DOHH2 (cell line): ENCODE data around the gene LMTK2.

Experiments used
- H3F3A ChIP-seq: fragments of 200-600 bp; sonication (generic), shearing (Covaris generic); 2 replicates; pipeline ENCODE4 v1.6.0; 2016; ENCODE audit warnings: antibody characterized with exemption, mild to moderate bottlenecking; ENCODE audit not compliant: control insufficient read depth, insufficient read depth
- H3K27ac ChIP-seq: fragments of 200-600 bp; sonication (generic); 2 replicates; pipeline ENCODE4 v1.5.1; 2014; ENCODE audit warnings: low read depth, mild to moderate bottlenecking, low read length, moderate library complexity
- H3K27me3 ChIP-seq: fragments of 200-600 bp; sonication (generic); 2 replicates; pipeline ENCODE4 v1.6.1; 2014; ENCODE audit warnings: mild to moderate bottlenecking, low read length, mixed read lengths; ENCODE audit not compliant: control insufficient read depth
- H3K36me3 ChIP-seq: fragments of 200-600 bp; sonication (generic); 2 replicates; pipeline ENCODE4 v1.6.1; 2014; ENCODE audit warnings: mild to moderate bottlenecking, low read length, moderate library complexity, mixed read lengths; ENCODE audit not compliant: control insufficient read depth
- H3K4me1 ChIP-seq: fragments of 200-600 bp; sonication (generic); 2 replicates; pipeline ENCODE4 v1.6.1; 2014; ENCODE audit warnings: mild to moderate bottlenecking, low read length, mixed read lengths; ENCODE audit not compliant: control insufficient read depth
- H3K4me2 ChIP-seq: fragments of 200-600 bp; sonication (generic); 2 replicates; pipeline ENCODE4 v1.6.0; 2014; ENCODE audit warnings: mild to moderate bottlenecking, low read length, moderate library complexity
- H3K4me3 ChIP-seq: fragments of 200-600 bp; sonication (generic); 2 replicates; pipeline ENCODE4 v1.5.1; 2014; ENCODE audit warnings: mild to moderate bottlenecking, low read length, mixed read lengths
- H3K79me2 ChIP-seq: fragments of 200-600 bp; sonication (generic); 2 replicates; pipeline ENCODE4 v1.6.1; 2014; ENCODE audit warnings: mild to moderate bottlenecking, low read length, mixed read lengths; ENCODE audit not compliant: control insufficient read depth
- H3K9me2 ChIP-seq: fragments of 200-600 bp; sonication (generic); replicated peaks from 2 replicates; pipeline ENCODE4 v1.6.1; 2014; ENCODE audit warnings: mild to moderate bottlenecking, low read length, mixed read lengths; ENCODE audit not compliant: control insufficient read depth
- H3K9me3 ChIP-seq: fragments of 200-600 bp; sonication (generic); 2 replicates; pipeline ENCODE4 v1.6.1; 2014; ENCODE audit warnings: antibody characterized with exemption, low read length, mixed read lengths; ENCODE audit not compliant: control insufficient read depth, insufficient read depth
- H4K20me1 ChIP-seq: fragments of 200-600 bp; sonication (generic); 2 replicates; pipeline ENCODE4 v1.6.0; 2014; ENCODE audit warnings: low read depth, mild to moderate bottlenecking, antibody characterized with exemption, low read length, moderate library complexity; ENCODE audit not compliant: control insufficient read depth, insufficient read depth
- EZH2phosphoT487 ChIP-seq: fragments of 200-600 bp; sonication (generic); IDR thresholded peaks from 2 replicates; pipeline ENCODE4 v1.6.1; 2017; ENCODE audit warnings: borderline replicate concordance, mild to moderate bottlenecking, antibody characterized with exemption, low read length, moderate library complexity, mixed read lengths
- TF ChIP-seq, protein P1 (sequence below): fragments of 200-600 bp; sonication (generic); IDR thresholded peaks from one replicate; pipeline ENCODE4 v1.5.1; 2014; ENCODE audit warnings: antibody characterized with exemption, mild to moderate bottlenecking, low read depth, low read length; ENCODE audit not compliant: poor library complexity, severe bottlenecking

Gene LMTK2

DNA sequence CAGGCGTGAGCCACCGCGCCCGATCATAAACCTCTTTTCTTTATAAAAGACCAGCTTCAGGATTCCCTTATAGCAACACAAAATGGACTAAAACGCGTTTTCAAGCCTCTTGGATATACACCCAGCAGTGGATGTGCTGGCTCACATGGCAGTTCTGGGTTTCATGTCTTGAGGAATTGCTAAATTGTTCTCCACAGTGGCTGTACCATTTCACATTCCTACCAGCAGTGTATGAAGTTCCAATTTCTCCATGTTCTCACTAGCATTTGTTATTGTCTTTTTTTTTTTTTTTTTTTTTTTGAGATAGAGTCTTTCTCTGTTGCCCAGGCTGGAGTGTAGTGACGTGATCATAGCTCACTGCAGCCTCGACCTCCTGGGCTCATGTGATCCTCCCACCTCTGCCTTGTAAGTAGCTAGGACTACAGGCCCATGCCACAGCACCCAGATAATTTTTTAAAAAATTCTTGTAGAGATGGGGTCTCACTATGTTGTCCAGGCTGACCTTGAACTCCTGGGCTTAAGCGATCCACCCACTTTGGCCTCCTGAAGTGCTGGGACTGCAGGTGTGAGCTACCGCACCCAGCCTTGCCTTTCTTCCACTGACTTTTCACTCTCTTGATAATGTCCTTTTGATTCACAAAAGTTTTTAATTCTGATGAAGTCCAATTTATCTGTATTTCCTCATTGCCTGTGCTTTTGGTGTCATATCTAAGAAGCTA, 127.9 kb downstream of the LMTK2 start:
- Histone ChIP-seq H3K27ac (no peak overlapping the region), H3K27me3 (no peaks in the 10 kb centered on the region), H3K4me3 (no peak overlapping the region), H3K4me1 (no peaks in the 10 kb centered on the region), H4K20me1 (peaks cover 6% of the 10 kb centered on the region; the same call in 1 of the 2 replicates), H3F3A (0 out of 2 replicates have a peak, but pooled peaks cover 4% of the 10 kb centered on the region), H3K4me2 (no peak overlapping the region), H3K9me3 (no peaks in the 10 kb centered on the region), H3K79me2 (no peaks in the 10 kb centered on the region), H3K36me3 (no peaks in the 10 kb centered on the region), H3K9me2 (no peaks in the 10 kb centered on the region)
- no peak for TF ChIP-seq EZH2phosphoT487
- TF ChIP-seq, protein P1, sequence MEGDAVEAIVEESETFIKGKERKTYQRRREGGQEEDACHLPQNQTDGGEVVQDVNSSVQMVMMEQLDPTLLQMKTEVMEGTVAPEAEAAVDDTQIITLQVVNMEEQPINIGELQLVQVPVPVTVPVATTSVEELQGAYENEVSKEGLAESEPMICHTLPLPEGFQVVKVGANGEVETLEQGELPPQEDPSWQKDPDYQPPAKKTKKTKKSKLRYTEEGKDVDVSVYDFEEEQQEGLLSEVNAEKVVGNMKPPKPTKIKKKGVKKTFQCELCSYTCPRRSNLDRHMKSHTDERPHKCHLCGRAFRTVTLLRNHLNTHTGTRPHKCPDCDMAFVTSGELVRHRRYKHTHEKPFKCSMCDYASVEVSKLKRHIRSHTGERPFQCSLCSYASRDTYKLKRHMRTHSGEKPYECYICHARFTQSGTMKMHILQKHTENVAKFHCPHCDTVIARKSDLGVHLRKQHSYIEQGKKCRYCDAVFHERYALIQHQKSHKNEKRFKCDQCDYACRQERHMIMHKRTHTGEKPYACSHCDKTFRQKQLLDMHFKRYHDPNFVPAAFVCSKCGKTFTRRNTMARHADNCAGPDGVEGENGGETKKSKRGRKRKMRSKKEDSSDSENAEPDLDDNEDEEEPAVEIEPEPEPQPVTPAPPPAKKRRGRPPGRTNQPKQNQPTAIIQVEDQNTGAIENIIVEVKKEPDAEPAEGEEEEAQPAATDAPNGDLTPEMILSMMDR = no peak

DNA sequence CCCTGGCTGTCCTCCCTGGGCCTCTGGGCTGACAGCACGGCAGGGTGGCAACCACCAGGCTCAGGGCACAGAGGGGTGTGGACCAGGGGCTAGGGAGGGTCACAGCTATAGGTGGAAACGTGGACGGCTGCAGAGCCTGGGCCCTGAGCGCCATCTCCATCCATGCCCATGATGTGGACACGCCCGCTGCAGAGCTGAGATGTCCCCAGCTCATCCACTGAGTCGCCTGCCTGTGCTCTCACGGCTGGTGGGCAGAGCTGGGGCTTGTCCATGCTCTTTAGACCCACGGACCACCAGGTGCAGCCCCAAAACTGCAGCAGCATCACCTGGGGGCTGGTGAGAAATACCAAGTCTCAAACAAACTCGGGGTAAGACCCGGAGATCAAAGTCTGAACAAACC, 129.2 kb downstream of the LMTK2 start:
- Histone ChIP-seq H3K4me1 (no peaks in the 10 kb centered on the region), H3K9me2 (no peaks in the 10 kb centered on the region), H3K36me3 (no peaks in the 10 kb centered on the region), H4K20me1 (peaks cover 6% of the 10 kb centered on the region; the same call in 1 of the 2 replicates), H3K4me3 (no peak overlapping the region), H3F3A (0 out of 2 replicates have a peak, but pooled peaks cover 4% of the 10 kb centered on the region), H3K27me3 (no peaks in the 10 kb centered on the region), H3K9me3 (no peaks in the 10 kb centered on the region), H3K79me2 (no peaks in the 10 kb centered on the region), H3K4me2 (no peak overlapping the region), H3K27ac (no peak overlapping the region)
- TF ChIP-seq, protein P1 = no peak
- no peak for TF ChIP-seq EZH2phosphoT487

DNA sequence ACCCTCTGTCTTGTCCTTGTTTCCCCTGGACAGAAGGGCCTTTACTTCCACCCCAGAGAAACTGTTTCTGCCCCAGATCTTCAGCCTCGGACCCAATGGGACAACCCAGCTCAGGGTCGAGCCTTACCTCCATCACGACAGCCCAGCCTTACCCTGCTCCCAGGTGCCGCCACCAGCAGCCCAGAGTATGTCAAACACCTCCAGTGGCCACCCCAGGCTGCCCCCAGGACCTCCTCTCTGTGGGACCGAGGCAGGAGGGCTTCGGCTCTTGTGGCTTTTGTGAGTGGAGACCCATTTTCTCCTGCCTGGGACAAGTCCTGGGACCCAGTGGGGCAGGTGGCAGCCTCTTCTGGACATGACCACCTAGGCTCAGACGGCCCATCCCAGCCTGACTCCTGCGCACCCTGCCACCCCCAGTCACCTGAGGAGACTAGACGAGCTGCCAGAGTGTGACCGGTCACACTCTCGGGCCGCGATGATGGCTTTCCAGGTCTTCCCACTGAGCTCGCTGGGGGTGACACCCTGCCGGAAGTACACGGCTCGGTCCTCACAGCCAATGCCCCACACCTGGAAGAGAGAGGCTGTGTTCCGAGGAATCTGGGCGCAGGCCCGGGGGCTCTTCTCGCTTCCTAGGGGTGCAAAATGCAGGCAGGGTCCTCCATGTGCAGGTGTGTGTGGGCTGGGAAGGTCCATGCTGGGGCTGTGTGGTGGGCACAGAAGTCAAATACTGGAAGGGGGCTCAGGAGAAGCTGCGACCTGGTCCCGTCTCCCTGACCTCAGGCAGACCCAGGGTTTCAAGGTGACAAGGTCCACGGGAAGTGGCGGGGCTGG, 129.9 kb downstream of the LMTK2 start:
- H3K4me1 ChIP-seq = no peaks in the 10 kb centered on the region
- peaks cover 12% of the 10 kb centered on the region for H4K20me1 ChIP-seq
- no peak overlapping the region for H3K27ac ChIP-seq
- no peak for TF ChIP-seq EZH2phosphoT487
- TF ChIP-seq, protein P1 = no peak
- H3F3A ChIP-seq = 0 out of 2 replicates have a peak, but pooled peaks cover 4% of the 10 kb centered on the region
- no peak overlapping the region for H3K4me3 ChIP-seq
- H3K9me3 ChIP-seq = no peaks in the 10 kb centered on the region
- H3K4me2 ChIP-seq = no peak overlapping the region
- no peaks in the 10 kb centered on the region for H3K36me3 ChIP-seq
- no peaks in the 10 kb centered on the region for H3K79me2 ChIP-seq
- no peaks in the 10 kb centered on the region for H3K27me3 ChIP-seq
- H3K9me2 ChIP-seq = no peaks in the 10 kb centered on the region
